Activated T-cell treated with anti-CD3 and anti-CD28 coated beads, Interleukin-2, amount 50 U/mL, for 24 hours (primary cell): ENCODE results near the gene ARHGAP24.
"Not testable (repeated sequence)": the region's sequence is repeated elsewhere in the genome, so short reads cannot be mapped to it uniquely, and the experiment has no call there.

Experiments used
- DNase-seq: peaks from one replicate; pipeline ENCODE4 v3.0.0-alpha.2; 2020
- H3K27ac Mint-ChIP-seq: 2 replicates; pipeline ENCODE4 v1.8.0; 2020; ENCODE audit warnings: mild to moderate bottlenecking, mixed read lengths
- H3K27me3 Mint-ChIP-seq: 2 replicates; pipeline ENCODE4 v1.8.0; 2020; ENCODE audit warnings: mixed read lengths
- H3K36me3 Mint-ChIP-seq: 2 replicates; pipeline ENCODE4 v1.8.0; 2020; ENCODE audit warnings: low read depth, mixed read lengths
- H3K4me1 Mint-ChIP-seq: 2 replicates; pipeline ENCODE4 v1.8.0; 2020; ENCODE audit warnings: low read depth, mixed read lengths
- H3K4me3 Mint-ChIP-seq: 2 replicates; pipeline ENCODE4 v1.8.0; 2020; ENCODE audit warnings: mild to moderate bottlenecking, moderate library complexity, mixed read lengths
- H3K9me3 Mint-ChIP-seq: 2 replicates; pipeline ENCODE4 v1.8.0; 2020; ENCODE audit warnings: mixed read lengths

The ARHGAP24 gene

DNA sequence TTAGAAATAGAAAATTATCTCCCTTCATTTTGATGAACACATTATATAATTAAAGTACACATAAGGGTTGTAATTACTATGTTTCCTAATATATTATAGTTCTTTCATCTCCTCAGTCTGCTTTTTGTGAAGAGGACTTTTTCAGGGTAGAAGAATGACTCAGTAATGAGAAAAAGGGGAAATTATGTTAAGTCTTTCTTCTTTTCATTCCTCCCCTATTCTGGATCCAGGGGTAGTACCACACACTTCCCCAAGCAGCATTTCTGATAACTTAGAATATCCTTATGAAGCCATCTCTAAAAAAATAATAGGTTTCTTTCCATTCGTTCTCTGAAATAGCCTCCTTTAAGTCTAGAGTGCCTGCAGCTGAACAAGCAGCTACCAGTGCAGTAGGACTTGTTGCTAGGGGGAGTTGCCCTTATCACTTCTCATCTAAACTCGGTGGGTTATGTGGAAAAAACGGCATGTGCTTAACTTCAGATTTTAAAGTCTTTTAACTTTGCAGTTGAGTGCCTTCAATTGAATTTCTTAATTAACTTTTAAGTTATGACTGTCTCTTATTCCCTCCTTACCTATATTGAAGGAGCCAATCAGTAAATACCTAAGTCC is 184.8 kb downstream of the ARHGAP24 start:
- no peaks in the 10 kb centered on the region for H3K36me3 Mint-ChIP-seq
- no peaks in the 10 kb centered on the region for H3K4me1 Mint-ChIP-seq
- DNase-seq = no peak
- no peaks in the 10 kb centered on the region for H3K9me3 Mint-ChIP-seq
- H3K27me3 Mint-ChIP-seq = no peaks in the 10 kb centered on the region
- no peak overlapping the region for H3K27ac Mint-ChIP-seq
- H3K4me3 Mint-ChIP-seq = no peak overlapping the region

GRCh38 chr4:85666625-85667024 is 191.7 kb downstream of the ARHGAP24 start:
- not testable (repeated sequence) for H3K4me3 Mint-ChIP-seq, H3K4me1 Mint-ChIP-seq, H3K27ac Mint-ChIP-seq, H3K9me3 Mint-ChIP-seq, DNase-seq, H3K27me3 Mint-ChIP-seq, H3K36me3 Mint-ChIP-seq

GRCh38 chr4:85669204-85669603 is 194.3 kb downstream of the ARHGAP24 start:
- no peak for DNase-seq
- Mint-ChIP-seq H3K9me3 (no peaks in the 10 kb centered on the region), H3K4me3 (no peak overlapping the region), H3K27ac (no peak overlapping the region), H3K4me1 (no peaks in the 10 kb centered on the region), H3K27me3 (no peaks in the 10 kb centered on the region), H3K36me3 (no peaks in the 10 kb centered on the region)

- Mint-ChIP-seq H3K4me1 (no peaks in the 10 kb centered on the region), H3K36me3 (no peaks in the 10 kb centered on the region), H3K27me3 (no peaks in the 10 kb centered on the region), H3K27ac (no peak overlapping the region), H3K4me3 (no peak overlapping the region), H3K9me3 (no peaks in the 10 kb centered on the region)
- no peak for DNase-seq
Observed at GRCh38 chr4:85669992-85670548, 195.1 kb downstream of the ARHGAP24 start.

DNA sequence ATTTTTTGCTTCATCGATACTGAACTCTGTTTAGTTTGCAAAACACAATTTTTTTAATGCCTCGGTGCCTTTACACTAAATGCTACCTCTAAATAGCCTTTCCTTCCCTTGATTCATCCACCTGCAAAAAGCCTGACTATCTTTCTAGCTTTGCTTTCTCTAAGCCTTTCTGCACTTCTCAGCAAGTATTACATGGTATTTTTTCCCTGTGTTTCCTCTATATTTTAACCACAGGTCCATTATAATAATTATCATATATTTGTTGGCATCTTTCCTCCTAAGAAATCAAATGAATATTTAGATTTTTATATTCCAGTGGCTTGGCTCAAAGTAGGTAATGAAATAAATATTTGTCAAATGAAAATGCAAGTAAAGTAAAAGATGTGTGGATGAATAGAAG is 196.2 kb downstream of the ARHGAP24 start:
- H3K4me1 Mint-ChIP-seq = no peaks in the 10 kb centered on the region
- no peak overlapping the region for H3K27ac Mint-ChIP-seq
- H3K4me3 Mint-ChIP-seq = no peak overlapping the region
- no peaks in the 10 kb centered on the region for H3K9me3 Mint-ChIP-seq
- no peaks in the 10 kb centered on the region for H3K36me3 Mint-ChIP-seq
- H3K27me3 Mint-ChIP-seq = no peaks in the 10 kb centered on the region
- no peak for DNase-seq

GRCh38 chr4:85672116-85672515 is 197.2 kb downstream of the ARHGAP24 start:
- DNase-seq = no peak
- H3K27ac Mint-ChIP-seq = no peak overlapping the region
- H3K4me1 Mint-ChIP-seq = no peaks in the 10 kb centered on the region
- no peaks in the 10 kb centered on the region for H3K9me3 Mint-ChIP-seq
- no peak overlapping the region for H3K4me3 Mint-ChIP-seq
- H3K36me3 Mint-ChIP-seq = no peaks in the 10 kb centered on the region
- H3K27me3 Mint-ChIP-seq = no peaks in the 10 kb centered on the region

GRCh38 chr4:85672959-85673358 is 198.0 kb downstream of the ARHGAP24 start:
- H3K9me3 Mint-ChIP-seq = no peaks in the 10 kb centered on the region
- DNase-seq = no peak
- H3K27me3 Mint-ChIP-seq = no peaks in the 10 kb centered on the region
- no peak overlapping the region for H3K4me3 Mint-ChIP-seq
- no peak overlapping the region for H3K27ac Mint-ChIP-seq
- no peaks in the 10 kb centered on the region for H3K4me1 Mint-ChIP-seq
- no peaks in the 10 kb centered on the region for H3K36me3 Mint-ChIP-seq

GRCh38 chr4:85673540-85673939 is 198.6 kb downstream of the ARHGAP24 start:
- no peaks in the 10 kb centered on the region for H3K4me1 Mint-ChIP-seq
- no peaks in the 10 kb centered on the region for H3K27me3 Mint-ChIP-seq
- no peaks in the 10 kb centered on the region for H3K36me3 Mint-ChIP-seq
- no peaks in the 10 kb centered on the region for H3K9me3 Mint-ChIP-seq
- DNase-seq = no peak
- no peak overlapping the region for H3K27ac Mint-ChIP-seq
- no peak overlapping the region for H3K4me3 Mint-ChIP-seq

DNA sequence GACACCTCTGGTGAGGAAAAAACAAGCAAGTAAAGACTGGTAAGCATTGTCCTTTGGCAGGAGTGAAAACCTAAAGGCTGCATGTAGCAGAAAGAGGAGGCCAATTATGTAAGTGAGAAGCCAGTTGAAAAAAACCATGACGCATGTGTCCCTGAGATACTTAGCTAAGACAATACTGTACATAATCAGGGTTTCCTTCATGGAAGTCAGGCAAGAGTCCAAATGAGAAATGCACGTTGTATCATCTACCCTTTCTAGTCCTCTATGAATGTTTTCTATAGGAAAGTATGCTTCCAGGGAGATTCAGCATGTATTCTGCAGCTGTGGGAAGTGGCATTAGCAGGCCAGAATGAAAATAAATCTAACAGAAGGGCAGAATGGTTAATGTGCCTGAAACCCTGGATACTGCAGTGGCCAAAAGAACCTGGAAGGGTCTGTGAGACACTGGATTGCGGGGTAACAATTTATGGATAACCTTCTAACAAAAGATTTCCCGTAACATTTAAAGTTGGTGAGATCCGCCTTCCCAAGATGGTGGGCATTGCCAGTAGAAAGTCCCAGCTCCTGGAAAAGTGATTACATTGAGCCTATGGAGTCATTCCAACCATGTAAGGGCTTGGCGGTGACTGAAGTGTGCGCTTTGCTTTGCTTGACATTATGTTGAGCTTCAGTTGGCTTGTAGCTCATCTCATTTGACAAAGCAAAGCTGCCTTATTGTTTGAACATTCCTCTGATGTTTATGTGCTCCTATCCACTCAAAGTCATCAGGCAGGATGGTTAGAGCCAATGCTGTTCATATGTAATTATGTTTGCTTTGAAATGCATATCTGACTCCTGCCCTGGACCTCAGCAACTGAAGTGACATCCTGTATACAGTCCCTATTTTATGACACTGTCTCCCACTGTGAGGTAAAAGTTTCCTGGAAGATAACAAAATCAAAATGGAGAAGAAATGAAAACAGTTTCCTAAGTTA is 200.4 kb downstream of the ARHGAP24 start:
- Mint-ChIP-seq H3K9me3 (peaks cover 2% of the 10 kb centered on the region), H3K36me3 (no peaks in the 10 kb centered on the region), H3K27ac (no peak overlapping the region), H3K4me1 (no peaks in the 10 kb centered on the region), H3K27me3 (no peaks in the 10 kb centered on the region), H3K4me3 (no peak overlapping the region)
- no peak for DNase-seq

DNA sequence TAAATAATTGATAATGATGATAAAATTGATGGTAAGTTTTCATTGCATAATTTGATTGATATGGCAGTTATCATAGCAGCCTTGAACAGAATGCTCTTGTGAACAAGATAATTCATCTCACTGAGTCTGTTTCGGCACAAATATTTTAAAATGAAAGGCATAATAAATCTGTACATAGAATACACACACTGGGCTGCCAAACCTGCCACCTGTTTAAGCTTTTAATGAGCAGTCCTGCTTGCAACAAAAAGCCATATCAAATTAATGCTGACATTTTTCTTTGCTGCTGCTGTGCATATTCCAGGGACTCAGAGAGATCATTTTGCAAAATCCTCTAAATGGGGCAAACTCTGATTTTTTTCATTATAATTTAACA is 201.1 kb downstream of the ARHGAP24 start:
- Mint-ChIP-seq H3K4me1 (no peaks in the 10 kb centered on the region), H3K9me3 (peaks cover 2% of the 10 kb centered on the region), H3K27me3 (no peaks in the 10 kb centered on the region), H3K27ac (no peak overlapping the region), H3K36me3 (no peaks in the 10 kb centered on the region), H3K4me3 (no peak overlapping the region)
- DNase-seq = no peak

- H3K9me3 Mint-ChIP-seq = peaks cover 2% of the 10 kb centered on the region
- no peak for DNase-seq
- H3K4me3 Mint-ChIP-seq = no peak overlapping the region
- no peaks in the 10 kb centered on the region for H3K27me3 Mint-ChIP-seq
- H3K36me3 Mint-ChIP-seq = no peaks in the 10 kb centered on the region
- no peaks in the 10 kb centered on the region for H3K4me1 Mint-ChIP-seq
- no peak overlapping the region for H3K27ac Mint-ChIP-seq
Observed at GRCh38 chr4:85676850-85677590, 202.1 kb downstream of the ARHGAP24 start.

DNA sequence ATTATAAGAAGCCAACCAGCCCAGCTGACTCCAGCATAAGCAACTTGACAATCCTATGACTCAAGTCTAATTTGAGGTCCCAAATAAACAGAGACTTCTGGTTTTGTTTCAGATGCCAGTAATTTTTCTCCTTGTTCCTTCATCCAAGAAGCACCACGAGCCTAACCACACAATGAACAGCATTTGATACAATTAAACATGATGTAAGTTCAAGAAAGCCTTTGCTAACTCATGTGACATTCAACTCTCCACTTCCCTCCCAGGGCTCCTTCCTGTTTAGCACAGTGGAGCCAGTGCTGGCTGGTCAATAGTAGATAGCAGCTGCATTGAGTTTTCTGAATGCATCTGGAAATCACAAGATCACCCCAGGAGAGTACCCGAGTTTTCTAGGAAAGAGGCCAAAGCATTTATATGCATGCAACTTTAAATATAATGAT is 206.3 kb downstream of the ARHGAP24 start:
- H3K4me1 Mint-ChIP-seq = no peaks in the 10 kb centered on the region
- H3K27ac Mint-ChIP-seq = no peak overlapping the region
- H3K9me3 Mint-ChIP-seq = peaks cover 2% of the 10 kb centered on the region
- H3K4me3 Mint-ChIP-seq = no peak overlapping the region
- no peak for DNase-seq
- no peaks in the 10 kb centered on the region for H3K36me3 Mint-ChIP-seq
- H3K27me3 Mint-ChIP-seq = no peaks in the 10 kb centered on the region

- no peak overlapping the region for H3K4me3 Mint-ChIP-seq
Observed at GRCh38 chr4:85681921-85682320, 207.0 kb downstream of the ARHGAP24 start.

GRCh38 chr4:85682391-85682790 is 207.4 kb downstream of the ARHGAP24 start:
- Mint-ChIP-seq H3K27me3 (no peaks in the 10 kb centered on the region), H3K27ac (no peak overlapping the region), H3K4me3 (no peak overlapping the region), H3K36me3 (no peaks in the 10 kb centered on the region), H3K4me1 (no peaks in the 10 kb centered on the region), H3K9me3 (peaks cover 2% of the 10 kb centered on the region)
- DNase-seq = no peak

More at GRCh38 chr4:85681921-85682320, 207.0 kb downstream of the ARHGAP24 start:
- H3K27ac Mint-ChIP-seq = no peak overlapping the region
- H3K36me3 Mint-ChIP-seq = no peaks in the 10 kb centered on the region
- H3K27me3 Mint-ChIP-seq = no peaks in the 10 kb centered on the region
- no peaks in the 10 kb centered on the region for H3K4me1 Mint-ChIP-seq
- H3K9me3 Mint-ChIP-seq = peaks cover 2% of the 10 kb centered on the region
- no peak for DNase-seq
